ENCODE results near the gene FBXW7.

FBXW7 gene

GRCh38 chr4:152325831-152326230 is 210.1 kb downstream of the FBXW7 start:
- no peak for DNase-seq

GRCh38 chr4:152323221-152323620 is 212.7 kb downstream of the FBXW7 start:
- no peak for DNase-seq

DNA sequence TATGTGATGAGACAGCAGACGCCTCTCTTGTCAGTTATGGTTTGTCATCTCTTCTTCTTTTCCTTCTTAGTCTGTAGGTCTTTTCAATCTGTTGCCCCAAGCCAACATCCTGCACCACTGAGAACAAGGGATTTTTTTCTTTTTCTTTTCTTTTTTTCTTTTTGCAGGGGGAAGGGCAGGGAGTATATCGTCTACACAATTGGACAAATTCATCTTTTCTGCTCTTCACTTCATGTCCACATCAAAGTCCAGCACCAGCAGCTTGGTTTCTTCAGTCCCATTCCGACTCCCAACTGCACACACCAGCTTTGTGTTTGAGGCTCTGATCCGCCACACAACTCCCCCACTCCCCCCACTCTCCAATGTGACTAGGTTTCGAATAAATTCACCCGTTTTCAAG is 213.2 kb downstream of the FBXW7 start:
- DNase-seq: no peak

DNA sequence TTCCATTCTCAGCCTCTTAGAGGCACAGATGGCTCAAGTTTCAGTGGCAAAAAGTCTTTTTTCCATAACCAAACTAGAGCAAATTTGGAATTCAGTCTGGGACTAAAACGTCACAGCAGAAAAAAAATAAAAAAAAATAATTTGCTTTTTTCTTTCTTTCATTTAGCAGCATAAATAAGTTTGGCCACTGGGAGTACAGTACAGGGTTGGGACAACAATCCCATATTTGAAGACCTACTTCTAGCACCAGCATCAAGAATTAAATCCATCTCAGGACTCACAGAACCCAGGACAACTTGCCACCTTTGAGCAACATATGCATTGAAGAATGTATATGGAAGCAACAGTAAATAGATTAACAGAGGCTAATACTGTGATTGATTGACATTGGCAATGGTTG is 214.0 kb downstream of the FBXW7 start:
- no peak for DNase-seq

DNA sequence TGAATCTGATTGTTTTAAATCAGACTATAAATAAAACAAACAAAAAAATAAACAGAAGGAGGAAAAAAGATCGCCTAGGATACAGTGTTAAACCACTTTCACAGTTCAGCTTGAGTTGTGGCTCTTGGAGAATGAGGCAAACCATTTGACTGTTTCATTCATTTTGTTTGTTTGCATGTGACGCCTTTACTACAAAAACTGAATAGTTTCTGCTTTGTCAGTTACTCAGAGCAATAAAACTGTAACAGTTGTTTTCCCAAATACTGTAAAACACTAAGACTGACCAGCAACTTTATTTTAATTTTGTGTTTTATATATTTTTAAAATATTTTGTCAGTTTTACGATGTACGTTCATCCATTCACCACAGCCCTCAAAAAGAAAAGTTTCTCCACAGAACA is 214.5 kb downstream of the FBXW7 start:
- DNase-seq: no peak

DNA sequence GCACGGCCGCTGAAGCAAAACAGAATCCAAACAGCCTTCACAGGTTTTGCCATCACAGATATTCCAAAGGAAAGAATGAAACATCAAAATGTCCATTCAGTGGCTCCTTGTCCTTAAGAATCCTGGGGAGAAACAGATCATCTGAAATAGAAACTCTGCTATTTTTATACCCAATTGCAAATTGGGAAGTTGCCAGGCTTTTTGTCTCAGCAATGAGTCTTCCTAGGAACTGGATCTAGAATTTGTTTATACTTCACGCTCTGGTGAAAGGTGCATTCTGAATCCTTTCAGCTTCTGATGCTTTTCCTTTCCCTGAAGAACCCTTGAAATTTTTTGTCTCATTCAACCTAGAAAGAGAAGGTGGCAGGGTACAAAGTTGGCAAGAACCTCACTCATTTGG is 218.9 kb downstream of the FBXW7 start:
- DNase-seq: peak; percentile 19

DNA sequence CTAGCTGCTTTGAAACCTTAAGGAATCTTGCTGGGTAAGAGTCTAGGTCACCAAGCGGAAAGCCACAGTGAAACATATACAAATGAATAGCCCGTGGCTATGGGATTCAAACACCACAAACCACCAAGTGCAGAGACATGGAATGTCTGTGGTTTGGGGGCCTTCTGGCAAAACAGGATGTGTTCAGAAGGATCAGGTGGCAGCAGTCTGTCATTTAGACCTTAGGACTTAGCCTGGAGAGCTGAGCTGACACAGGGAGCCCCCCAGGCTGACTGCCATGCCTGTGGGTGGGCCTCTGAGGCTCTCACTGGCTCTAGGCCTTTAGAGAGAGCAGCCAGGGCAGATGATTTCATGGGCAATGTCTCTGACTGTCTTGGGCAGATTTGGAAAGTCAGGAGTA is 225.6 kb downstream of the FBXW7 start:
- DNase-seq: peak; percentile 82

DNA sequence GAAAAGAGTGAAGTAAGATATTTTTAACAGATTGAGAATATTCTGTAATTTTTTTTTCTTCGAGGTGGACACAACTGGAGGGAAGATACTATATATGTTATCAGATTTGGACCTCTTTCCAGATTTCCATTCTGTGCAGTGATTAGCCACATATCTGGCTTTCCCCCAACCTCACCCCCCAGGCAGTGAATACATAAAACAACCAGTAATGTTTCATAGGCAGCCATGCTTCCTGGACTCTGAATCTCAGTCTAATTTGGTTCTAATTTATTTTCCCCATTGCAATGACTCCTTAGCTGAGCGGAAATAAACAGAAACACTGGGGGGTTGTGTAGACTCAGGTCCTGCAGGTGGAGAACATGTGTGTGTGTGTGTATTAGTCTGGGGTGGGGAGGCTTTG is 226.5 kb downstream of the FBXW7 start:
- DNase-seq: no peak

DNA sequence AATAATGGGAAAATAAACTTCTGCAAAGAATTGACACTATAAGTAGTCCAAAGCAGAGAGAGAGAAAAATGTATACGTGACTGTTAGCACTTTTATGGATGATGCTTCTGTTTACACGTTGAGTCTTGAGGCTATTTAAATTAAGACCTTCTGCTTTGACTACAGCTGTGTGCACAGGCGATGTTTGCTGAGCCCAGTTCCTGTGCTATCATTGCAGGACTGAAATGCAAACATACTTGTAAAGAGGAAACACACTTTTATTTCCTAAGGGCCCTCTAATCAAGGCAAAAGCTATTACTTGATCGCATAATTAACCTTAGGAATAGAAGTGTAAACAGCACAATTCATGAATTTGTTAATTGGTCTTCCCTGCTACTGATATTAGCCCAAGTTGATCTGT is 226.9 kb downstream of the FBXW7 start:
- no peak for DNase-seq

DNA sequence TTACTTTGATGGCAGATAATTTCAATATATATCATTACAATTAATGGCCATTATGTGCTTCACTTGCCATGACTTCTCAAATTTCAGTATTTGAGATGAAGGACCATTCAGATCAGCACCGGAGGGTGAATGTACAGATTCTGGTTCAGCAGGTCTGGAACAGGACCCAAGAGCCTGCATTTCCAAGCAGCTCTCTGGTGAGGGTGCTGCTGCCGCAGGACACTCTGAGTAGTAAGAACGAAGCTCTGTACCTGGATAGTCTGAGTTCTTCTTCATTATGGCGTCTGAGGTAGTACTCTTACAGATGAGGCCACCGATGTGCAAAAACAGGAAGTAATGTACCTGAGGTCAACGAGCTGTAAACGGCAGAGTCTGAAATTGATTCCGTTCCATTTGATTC is 228.2 kb downstream of the FBXW7 start:
- DNase-seq: no peak

GRCh38 chr4:152306541-152306940 is 229.4 kb downstream of the FBXW7 start:
- DNase-seq: no peak

- DNase-seq: no peak
These were observed 231.7 kb downstream of the FBXW7 start for GRCh38 chr4:152304220-152304619.

DNA sequence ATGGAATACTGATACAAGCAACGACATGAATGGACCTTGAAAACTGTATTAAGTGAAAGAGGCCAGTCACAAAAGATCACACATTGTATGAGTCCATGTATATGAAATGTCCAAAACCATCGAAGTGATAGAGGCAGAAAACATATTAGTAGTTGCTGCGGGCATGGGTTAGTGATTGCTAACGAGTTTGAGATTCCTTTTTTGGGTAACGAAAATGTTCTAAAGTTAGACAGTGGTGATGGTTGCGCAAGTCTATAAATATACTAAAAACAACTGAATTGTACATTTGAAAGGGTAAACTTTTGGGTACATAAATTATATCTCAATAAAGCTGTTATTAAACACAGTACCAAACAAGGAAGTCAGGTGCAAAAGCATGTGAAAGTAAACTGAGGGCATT is 234.5 kb downstream of the FBXW7 start:
- no peak for DNase-seq

DNA sequence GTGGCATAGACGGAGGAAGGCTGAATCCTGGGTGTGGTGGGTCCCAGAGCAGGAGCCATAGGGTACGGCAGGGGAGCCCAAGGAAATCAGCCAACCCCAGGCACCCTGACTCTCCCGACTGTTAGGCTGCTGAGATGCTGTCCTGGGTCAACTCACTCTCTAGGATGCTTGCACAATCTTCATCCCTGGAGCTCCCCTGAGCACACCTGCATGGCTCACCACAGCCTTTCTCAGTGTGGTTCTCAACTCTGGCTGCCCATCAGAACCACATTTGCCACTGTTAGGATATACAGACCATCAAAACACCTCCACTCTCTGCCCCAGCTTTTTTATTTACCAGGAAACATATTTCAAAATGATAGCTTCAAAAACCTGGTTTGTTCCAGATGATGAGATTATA is 236.3 kb downstream of the FBXW7 start:
- no peak for DNase-seq

DNA sequence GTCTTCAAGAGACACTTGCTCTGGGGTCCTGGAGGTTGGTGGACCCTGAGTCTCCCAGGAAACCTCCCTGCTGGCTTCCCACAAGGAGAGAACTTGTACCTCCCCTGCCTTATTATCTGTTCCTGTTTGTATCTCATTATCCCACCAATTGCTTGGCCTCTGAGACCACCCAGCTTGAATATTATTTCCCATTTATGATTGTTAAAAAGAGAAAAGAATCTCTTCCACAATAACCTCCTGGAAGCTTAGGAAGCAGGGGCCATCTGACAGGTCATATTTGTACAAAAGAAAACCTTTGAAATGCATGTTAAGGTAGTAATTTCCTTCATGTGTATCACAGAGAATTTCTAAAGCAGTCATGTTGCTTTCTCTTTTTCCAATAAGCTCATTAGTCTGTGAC is 239.5 kb downstream of the FBXW7 start:
- DNase-seq: no peak

GRCh38 chr4:152294765-152295164 is 241.1 kb downstream of the FBXW7 start:
- no peak for DNase-seq

- no peak for DNase-seq
These were observed 241.6 kb downstream of the FBXW7 start for GRCh38 chr4:152294331-152294730.

- no peak for DNase-seq
These were observed 242.4 kb downstream of the FBXW7 start for GRCh38 chr4:152293527-152293926.

GRCh38 chr4:152290366-152290921 is 245.4 kb downstream of the FBXW7 start:
- no peak for DNase-seq

DNA sequence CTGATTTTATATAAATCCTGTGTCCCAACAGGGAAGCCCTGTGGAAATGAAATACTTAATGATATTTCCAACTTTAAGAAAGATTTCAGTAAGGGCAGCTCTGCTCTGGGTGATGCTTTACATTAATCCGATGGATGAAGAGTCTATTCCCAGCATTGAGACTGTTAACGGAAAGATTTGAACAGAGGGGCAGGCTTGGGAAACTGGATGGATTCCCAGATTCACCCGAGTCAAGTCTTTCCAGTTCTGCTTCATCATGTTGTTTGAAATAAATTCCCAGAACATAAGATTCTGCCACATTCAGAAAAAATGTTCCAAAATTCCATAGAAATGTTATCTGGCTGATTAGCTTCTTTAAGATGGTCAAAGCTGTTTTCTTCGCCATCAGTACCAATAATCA is 246.0 kb downstream of the FBXW7 start:
- no peak for DNase-seq

GRCh38 chr4:152289541-152289940 is 246.4 kb downstream of the FBXW7 start:
- DNase-seq: no peak

DNA sequence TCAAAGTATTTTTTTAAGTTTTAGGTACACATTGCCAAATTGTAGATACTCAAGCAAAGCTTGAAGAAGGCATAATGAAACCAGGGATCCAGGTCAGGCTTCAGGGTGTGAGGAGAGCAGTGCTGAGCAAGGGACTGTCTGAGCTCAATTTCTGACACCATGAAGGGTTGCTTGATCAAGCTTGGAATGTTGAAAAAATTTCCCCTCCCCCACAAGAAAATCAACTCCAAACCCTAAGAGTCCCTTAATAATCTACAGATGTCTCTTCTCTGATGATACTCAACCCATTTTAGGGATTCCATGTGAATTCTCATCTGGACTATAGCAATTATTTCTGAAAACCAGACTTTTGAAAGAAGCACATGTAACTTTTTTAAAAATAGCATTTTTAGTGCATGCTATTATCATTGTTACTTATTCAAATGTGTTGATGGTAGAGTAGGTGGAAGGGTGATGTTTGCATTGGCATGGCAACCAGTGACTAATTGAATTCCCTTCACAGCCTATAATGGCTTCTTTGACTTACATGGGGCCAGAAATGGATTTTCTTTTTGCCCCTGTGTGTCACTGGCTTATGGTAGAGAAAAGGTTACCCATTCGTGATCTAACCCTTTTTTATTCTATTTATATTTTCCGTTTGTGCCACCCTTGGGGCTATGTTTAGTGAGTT is 252.0 kb downstream of the FBXW7 start:
- peak; percentile 40 for DNase-seq

DNA sequence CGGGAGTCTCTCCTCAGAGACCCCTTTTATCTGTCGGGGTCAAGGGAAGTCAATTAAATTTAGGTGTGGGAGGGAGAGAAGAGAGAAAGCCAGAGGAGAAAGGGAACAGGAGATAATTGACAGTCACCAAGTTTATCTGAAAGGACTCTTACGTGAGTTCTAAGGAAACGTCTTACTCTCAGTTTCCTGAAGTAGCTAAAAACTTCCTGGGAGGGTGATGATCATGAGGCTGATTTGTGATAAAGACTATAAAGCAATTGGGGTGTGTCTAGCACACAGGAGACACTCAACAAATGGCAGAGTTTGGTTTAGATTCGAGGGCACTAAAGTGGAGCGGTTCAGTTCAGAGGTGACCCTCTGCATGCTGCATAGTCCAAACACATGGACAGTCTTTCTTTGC is 254.1 kb downstream of the FBXW7 start:
- DNase-seq: no peak

DNA sequence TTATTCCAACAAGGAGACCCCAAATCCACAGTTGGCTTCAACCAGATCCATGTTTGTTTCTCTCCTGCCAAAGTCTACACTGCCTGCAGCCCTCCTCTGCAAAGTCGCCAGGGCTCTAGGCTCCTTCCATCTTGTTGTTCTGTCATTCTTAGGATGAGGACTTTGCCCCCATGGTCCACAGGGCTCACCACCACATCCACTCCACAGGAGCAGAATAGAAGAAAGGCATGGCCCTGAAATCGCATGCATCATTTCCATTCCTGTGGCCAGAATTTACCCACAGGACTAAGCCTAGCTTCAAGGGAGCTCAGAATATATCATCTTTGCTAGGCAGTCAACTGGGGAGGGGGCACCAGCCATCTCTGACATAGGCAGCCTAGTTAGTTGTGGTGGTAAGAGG is 254.7 kb downstream of the FBXW7 start:
- DNase-seq: no peak

DNA sequence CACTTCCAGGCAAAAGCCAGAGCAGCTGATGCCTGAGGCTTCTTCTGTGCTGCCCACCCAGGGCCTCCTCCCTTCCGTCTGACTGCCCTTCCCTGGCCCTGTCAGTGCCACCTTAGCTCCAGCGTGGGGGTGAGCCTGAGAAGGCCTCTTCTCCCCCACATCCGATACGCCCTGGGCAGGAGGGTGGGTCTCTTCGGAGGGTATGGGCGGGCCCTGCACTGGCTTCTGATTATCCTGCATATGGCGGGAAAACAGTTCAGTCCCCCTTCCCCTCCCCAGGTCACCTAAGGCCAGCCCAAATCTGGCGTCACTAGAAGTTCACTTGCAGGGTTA is 256.7 kb downstream of the FBXW7 start:
- no peak for DNase-seq
